GM10266 (cell line): Measurements from ENCODE around the gene TRIM32.

ENCODE experiments used
- DNase-seq: peaks from one replicate; pipeline ENCODE4 v3.0.0; 2012; ENCODE audit errors: extremely low spot score
- TF ChIP-seq, protein P1 (sequence below): IDR thresholded peaks from 2 replicates; pipeline ENCODE4 v1.5.1; 2012; ENCODE audit warnings: mild to moderate bottlenecking, low read depth; ENCODE audit not compliant: control insufficient read depth, insufficient read depth; ENCODE audit errors: missing control alignments

The TRIM32 gene

DNA sequence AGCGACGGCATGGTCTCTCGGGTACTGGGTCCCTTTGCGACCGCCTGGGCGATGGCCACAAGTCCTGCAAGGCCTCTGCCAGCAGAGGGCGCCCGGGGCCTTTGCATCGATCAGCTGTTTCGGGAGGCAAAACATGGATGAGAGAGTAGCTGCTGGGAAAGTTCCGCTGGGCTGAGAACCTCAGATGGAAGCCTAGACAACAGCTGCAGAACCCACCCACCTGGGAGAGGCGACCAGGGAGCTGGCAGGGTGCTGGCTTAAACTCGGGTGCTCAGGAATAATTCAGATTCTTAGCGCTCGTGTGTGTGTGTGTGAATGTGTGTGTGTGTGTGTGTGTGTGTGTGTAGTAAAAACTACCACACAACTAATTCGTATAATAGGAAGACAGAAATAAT is 50.0 kb downstream of the TRIM32 start:
- DNase-seq: peak; percentile 69
- TF ChIP-seq, protein P1, sequence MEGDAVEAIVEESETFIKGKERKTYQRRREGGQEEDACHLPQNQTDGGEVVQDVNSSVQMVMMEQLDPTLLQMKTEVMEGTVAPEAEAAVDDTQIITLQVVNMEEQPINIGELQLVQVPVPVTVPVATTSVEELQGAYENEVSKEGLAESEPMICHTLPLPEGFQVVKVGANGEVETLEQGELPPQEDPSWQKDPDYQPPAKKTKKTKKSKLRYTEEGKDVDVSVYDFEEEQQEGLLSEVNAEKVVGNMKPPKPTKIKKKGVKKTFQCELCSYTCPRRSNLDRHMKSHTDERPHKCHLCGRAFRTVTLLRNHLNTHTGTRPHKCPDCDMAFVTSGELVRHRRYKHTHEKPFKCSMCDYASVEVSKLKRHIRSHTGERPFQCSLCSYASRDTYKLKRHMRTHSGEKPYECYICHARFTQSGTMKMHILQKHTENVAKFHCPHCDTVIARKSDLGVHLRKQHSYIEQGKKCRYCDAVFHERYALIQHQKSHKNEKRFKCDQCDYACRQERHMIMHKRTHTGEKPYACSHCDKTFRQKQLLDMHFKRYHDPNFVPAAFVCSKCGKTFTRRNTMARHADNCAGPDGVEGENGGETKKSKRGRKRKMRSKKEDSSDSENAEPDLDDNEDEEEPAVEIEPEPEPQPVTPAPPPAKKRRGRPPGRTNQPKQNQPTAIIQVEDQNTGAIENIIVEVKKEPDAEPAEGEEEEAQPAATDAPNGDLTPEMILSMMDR: peak; percentile 95

DNA sequence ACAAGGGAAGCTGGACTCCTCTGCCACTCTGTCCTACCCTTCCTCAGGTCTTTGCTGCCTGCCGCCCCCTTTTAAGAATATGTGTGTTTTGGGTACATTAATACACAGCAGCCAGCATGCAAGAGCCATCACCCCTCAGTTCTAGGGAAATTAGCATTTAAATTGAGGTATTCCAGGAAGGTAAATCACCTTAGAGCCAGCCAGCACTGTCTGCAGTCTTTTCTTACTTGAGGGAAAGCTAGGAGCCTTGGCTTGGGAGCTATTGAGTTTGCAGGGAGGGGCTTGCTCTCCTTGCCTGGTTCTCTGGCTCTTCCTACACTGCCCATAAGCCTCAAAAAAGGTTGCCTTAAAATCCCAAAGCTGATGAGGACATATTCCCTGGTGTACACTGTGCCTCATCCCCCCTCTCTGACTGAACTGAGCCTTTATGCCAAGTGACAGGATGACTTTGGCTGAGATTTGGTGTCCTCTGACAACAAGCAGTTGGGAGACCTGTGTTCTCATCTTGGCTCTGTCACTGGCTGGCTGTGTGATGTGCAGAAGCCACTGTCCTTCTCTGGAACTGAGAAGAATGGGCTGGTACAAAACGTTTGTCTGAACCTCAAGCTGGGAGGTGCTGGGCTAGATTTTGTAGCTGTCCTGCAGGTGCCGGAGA is 54.1 kb downstream of the TRIM32 start:
- no peak for DNase-seq
- TF ChIP-seq, protein P1: no peak

DNA sequence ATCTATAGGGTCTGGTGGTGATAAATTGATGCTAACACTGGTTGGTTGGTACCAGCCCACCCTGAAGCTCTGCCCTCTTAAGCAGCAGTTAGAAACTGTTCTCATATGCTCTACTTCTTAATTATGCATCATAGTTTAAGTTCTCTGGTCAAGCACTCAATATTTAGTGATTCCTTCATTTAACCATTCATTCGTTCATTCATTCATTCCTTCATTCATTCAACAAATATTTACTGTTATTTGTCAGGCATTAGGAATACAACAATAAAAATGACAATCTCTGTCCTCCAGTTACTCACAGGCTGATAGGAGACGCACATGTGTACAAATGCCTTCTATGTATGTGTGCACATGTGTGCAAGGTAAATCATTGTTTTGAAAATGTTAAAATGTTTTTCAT is 54.6 kb downstream of the TRIM32 start:
- TF ChIP-seq, protein P1: no peak
- no peak for DNase-seq

DNA sequence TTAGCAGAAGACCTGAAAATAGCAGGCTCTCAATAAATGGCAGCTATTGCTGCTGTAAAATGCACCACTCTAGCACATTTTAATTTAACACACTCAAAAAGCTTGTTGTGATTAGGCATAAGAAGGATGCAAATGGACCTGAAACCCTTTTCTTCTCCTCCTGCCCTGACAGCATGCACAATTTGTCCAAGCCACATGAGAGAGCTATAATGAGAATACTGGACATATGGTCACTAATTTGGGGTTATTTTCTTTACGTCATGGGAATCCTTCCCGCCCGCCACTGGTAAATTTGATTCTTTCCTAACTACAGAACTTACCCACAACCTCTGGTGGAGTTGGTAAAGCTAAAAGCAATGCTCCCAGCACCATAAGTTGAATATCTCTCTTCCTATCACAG is 62.1 kb downstream of the TRIM32 start:
- DNase-seq: no peak
- TF ChIP-seq, protein P1: no peak

DNA sequence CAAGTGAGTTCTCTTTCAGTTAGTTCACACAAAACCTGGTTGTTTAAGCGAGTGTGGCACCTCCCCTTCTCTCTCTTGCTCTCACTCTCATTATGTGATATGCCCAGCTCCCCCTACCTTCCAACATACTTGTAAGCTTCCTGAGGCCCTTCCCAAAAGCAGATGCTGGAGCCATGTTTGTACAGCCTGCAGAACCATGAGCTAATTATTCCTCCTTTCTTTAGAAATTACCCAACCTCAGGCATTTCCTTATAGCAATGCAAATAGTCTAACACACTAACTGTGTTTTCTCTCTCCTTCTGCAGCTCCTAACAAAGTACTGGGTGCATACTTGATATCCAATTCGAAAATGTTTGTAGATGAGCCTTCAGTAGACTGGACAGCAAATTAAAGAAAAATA is 62.7 kb downstream of the TRIM32 start:
- TF ChIP-seq, protein P1: no peak
- no peak for DNase-seq

DNA sequence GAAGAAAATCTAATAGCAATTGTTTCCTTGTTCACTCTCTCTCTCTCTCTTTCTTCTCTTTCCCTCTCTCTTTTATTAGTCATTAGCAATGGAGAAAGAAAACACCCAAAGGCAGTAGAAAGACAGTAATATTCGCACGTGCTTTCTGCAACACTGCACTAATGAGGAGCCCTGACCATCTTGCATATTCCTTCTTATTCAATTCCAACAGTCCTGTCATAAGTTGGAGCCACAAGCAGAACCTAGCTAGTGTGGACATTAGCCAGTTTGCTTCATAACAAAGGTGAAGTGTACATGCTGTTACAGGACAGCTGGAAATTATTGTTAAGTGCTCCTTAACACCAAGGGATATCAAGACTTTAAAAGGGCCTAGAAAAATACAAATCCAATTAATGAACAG is 63.4 kb downstream of the TRIM32 start:
- TF ChIP-seq, protein P1: no peak

More for the DNA sequence above, 63.4 kb downstream of the TRIM32 start:
- no peak for DNase-seq
